Measurements from ENCODE around the gene FXR2.
A peak's percentile ranks its signal among the peaks of the same experiment; 100 is the strongest.

FXR2 gene

GRCh38 chr17:7561589-7562207 is 53.0 kb downstream of the FXR2 start, which contains the start of gene SENP3:
Gene SENP3, plus strand, starts transcription at chr17:7561919. Its CDS starts 1,158 bp downstream, at chr17:7563077.
- Histone ChIP-seq H3K36me3 (ENCODE audit: control insufficient read depth in 1 of 2, insufficient read depth in 2 of 2, low read length in 2 of 2) (peaks cover 27 to 31% of the 10 kb centered on the region in 2 donors), H3K4me1 (ENCODE audit: control insufficient read depth in 1 of 2, insufficient read depth in 2 of 2, low read length in 2 of 2) (peaks cover 41 to 66% of the 10 kb centered on the region in 2 donors), H3K27ac (ENCODE audit: low read length) (peak within 1 kb of the TSS; percentile 97), H3K27me3 (ENCODE audit: low read depth, low read length) (no peaks in the 10 kb centered on the region), H3K4me3 (ENCODE audit: low read depth in 1 of 2, low read length in 2 of 2) (peak within 1 kb of the TSS; percentile 90 to 96), H3K9me3 (ENCODE audit: control insufficient read depth in 1 of 2, low read length in 2 of 2) (no peaks in the 10 kb centered on the region)

DNA sequence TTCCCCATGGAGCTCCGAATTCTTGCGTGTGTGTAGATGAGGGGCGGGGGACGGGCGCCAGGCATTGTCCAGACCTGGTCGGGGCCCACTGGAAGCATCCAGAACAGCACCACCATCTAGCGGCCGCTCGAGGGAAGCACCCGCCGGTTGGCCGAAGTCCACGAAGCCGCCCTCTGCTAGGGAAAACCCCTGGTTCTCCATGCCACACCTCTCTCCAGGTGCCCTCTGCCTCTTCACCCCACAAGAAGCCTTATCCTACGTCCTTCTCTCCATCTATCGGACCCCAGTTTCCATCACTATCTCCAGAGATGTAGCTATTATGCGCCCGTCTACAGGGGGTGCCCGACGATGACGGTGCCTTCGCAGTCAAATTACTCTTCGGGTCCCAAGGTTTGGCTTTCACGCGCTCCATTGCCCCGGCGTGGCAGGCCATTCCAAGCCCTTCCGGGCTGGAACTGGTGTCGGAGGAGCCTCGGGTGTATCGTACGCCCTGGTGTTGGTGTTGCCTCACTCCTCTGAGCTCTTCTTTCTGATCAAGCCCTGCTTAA is 53.6 kb downstream of the FXR2 start:
- Histone ChIP-seq H3K27ac (ENCODE audit: low read length) (peak overlapping the region; percentile 97), H3K27me3 (ENCODE audit: low read depth, low read length) (no peaks in the 10 kb centered on the region), H3K36me3 (ENCODE audit: control insufficient read depth in 1 of 2, insufficient read depth in 2 of 2, low read length in 2 of 2) (peaks cover 26 to 31% of the 10 kb centered on the region in 2 donors), H3K9me3 (ENCODE audit: control insufficient read depth in 1 of 2, low read length in 2 of 2) (no peaks in the 10 kb centered on the region), H3K4me3 (ENCODE audit: low read depth in 1 of 2, low read length in 2 of 2) (peak overlapping the region; percentile 70 to 96), H3K4me1 (ENCODE audit: control insufficient read depth in 1 of 2, insufficient read depth in 2 of 2, low read length in 2 of 2) (peaks cover 41 to 66% of the 10 kb centered on the region in 2 donors)

- Histone ChIP-seq H3K27ac (ENCODE audit: low read length) (peak overlapping the region; percentile 97), H3K36me3 (ENCODE audit: control insufficient read depth in 1 of 2, insufficient read depth in 2 of 2, low read length in 2 of 2) (peaks cover 19 to 27% of the 10 kb centered on the region in 2 donors), H3K4me1 (ENCODE audit: control insufficient read depth in 1 of 2, insufficient read depth in 2 of 2, low read length in 2 of 2) (peaks cover 41 to 66% of the 10 kb centered on the region in 2 donors), H3K27me3 (ENCODE audit: low read depth, low read length) (no peaks in the 10 kb centered on the region), H3K4me3 (ENCODE audit: low read depth in 1 of 2, low read length in 2 of 2) (peak overlapping the region; percentile 70 to 96), H3K9me3 (ENCODE audit: control insufficient read depth in 1 of 2, low read length in 2 of 2) (no peaks in the 10 kb centered on the region)
Measured at GRCh38 chr17:7560172-7561027, 54.3 kb downstream of the FXR2 start.

DNA sequence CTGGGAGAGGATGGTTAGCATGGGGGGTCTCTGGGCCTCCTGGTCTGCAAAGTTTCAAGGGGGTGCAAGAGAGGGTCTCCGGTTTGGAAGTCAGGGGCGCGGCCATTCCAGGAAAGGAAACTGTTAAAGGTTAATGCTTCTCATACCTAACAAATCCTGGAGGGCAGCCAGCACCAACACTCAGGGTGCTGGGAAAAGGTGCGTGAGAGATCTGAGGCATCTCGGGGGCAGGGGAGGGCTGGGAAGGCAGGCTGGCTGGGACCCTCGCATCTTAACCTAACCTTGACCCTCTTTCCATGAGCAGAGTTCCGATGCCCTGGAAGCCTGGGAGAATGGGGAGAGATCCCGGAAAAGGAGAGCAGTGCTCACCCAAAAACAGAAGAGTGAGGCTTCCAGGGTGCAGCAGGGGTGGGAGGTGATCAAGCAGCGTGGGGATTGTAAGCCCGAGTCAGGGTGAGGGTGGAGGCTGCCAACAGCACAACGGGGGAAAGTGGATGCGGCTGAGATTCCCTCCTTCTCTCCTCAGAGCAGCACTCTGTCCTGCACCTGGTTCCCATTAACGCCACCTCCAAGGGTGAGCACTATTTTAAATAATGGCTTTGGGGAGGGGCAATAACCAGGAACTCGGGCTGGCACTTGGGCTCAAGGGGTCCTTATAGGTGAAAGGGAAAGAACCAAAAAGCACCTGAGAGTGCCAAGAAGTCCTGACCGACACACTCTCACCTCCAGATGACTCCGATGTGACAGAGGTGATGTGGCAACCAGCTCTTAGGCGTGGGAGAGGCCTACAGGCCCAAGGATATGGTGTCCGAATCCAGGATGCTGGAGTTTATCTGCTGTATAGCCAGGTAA is 55.2 kb downstream of the FXR2 start:
- peak overlapping the region; percentile 70 to 96 for H3K4me3 ChIP-seq (ENCODE audit: low read depth in 1 of 2, low read length in 2 of 2)
- peaks cover 41 to 62% of the 10 kb centered on the region in 2 donors for H3K4me1 ChIP-seq (ENCODE audit: control insufficient read depth in 1 of 2, insufficient read depth in 2 of 2, low read length in 2 of 2)

DNA sequence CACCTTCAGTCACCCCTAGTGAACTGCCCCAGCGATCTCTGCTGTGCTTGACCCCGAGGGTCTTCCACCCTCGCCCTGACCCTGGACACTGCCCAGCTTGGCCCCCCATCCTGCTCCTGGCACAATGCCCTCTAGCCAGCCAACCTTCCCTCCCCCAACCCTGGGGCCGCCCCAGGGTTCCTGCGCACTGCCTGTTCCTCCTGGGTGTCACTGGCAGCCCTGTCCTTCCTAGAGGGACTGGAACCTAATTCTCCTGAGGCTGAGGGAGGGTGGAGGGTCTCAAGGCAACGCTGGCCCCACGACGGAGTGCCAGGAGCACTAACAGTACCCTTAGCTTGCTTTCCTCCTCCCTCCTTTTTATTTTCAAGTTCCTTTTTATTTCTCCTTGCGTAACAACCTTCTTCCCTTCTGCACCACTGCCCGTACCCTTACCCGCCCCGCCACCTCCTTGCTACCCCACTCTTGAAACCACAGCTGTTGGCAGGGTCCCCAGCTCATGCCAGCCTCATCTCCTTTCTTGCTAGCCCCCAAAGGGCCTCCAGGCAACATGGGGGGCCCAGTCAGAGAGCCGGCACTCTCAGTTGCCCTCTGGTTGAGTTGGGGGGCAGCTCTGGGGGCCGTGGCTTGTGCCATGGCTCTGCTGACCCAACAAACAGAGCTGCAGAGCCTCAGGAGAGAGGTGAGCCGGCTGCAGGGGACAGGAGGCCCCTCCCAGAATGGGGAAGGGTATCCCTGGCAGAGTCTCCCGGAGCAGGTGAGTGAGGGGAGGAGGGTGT is 56.0 kb downstream of the FXR2 start, which contains the start of gene TNFSF13:
Gene TNFSF13, plus strand, starts transcription at position 207 of the 776 bp plus-strand sequence. Its CDS starts 290 bp downstream, at position 497.
- Histone ChIP-seq H3K36me3 (ENCODE audit: control insufficient read depth in 1 of 2, insufficient read depth in 2 of 2, low read length in 2 of 2) (peaks cover 4 to 13% of the 10 kb centered on the region in 2 donors), H3K9me3 (ENCODE audit: control insufficient read depth in 1 of 2, low read length in 2 of 2) (no peaks in the 10 kb centered on the region), H3K4me3 (ENCODE audit: low read depth in 1 of 2, low read length in 2 of 2) (peak within 1 kb of the TSS; percentile 70 to 96), H3K27me3 (ENCODE audit: low read depth, low read length) (no peaks in the 10 kb centered on the region), H3K27ac (ENCODE audit: low read length) (peak within 1 kb of the TSS; percentile 97), H3K4me1 (ENCODE audit: control insufficient read depth in 1 of 2, insufficient read depth in 2 of 2, low read length in 2 of 2) (peaks cover 34 to 54% of the 10 kb centered on the region in 2 donors)

More for the DNA sequence above, 55.2 kb downstream of the FXR2 start:
- no peaks in the 10 kb centered on the region for H3K9me3 ChIP-seq (ENCODE audit: control insufficient read depth in 1 of 2, low read length in 2 of 2)
- peaks cover 12 to 18% of the 10 kb centered on the region in 2 donors for H3K36me3 ChIP-seq (ENCODE audit: control insufficient read depth in 1 of 2, insufficient read depth in 2 of 2, low read length in 2 of 2)
- H3K27ac ChIP-seq (ENCODE audit: low read length): peak overlapping the region; percentile 97
- no peaks in the 10 kb centered on the region for H3K27me3 ChIP-seq (ENCODE audit: low read depth, low read length)

DNA sequence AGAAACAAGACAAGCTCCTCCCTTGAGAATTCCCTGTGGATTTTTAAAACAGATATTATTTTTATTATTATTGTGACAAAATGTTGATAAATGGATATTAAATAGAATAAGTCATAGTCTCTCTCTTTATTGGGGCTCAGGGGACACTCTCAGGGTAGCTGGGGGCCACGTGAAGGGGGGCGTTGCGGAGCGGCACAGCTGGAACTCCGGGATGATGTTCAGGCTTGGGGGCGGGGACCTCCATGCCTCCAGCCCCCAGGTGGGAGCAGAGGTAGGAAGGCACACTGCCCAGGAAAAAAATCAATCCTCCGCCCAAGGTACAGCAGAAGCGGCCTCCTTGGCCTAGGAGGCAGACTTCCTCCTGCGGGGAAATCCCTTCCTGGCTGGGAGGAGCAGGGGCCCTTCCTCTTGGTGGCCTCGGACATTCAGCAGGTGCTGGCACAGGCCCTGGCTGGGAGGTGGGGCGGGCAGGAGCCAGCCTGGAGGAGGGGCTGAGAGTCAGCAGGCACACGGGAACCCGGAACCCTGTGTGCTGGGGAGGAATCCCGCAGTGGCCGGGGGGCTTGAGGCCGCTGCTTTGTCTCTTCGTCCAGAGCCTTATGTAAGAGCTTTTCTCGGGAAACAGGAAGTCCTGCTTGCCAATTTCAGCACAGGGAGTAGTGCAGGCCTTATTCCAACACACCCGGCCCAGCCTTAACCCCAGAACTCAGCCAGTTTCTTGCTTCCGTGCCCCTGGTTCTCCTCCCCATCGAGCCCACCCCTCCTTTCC is 56.7 kb downstream of the FXR2 start:
- H3K4me1 ChIP-seq (ENCODE audit: control insufficient read depth in 1 of 2, insufficient read depth in 2 of 2, low read length in 2 of 2): peaks cover 33 to 46% of the 10 kb centered on the region in 2 donors
- no peaks in the 10 kb centered on the region for H3K27me3 ChIP-seq (ENCODE audit: low read depth, low read length)
- peak overlapping the region; percentile 70 to 96 for H3K4me3 ChIP-seq (ENCODE audit: low read depth in 1 of 2, low read length in 2 of 2)
- no peaks in the 10 kb centered on the region for H3K9me3 ChIP-seq (ENCODE audit: control insufficient read depth in 1 of 2, low read length in 2 of 2)
- H3K27ac ChIP-seq (ENCODE audit: low read length): peak overlapping the region; percentile 97
- H3K36me3 ChIP-seq (ENCODE audit: control insufficient read depth in 1 of 2, insufficient read depth in 2 of 2, low read length in 2 of 2): peaks cover 3 to 14% of the 10 kb centered on the region in 2 donors

DNA sequence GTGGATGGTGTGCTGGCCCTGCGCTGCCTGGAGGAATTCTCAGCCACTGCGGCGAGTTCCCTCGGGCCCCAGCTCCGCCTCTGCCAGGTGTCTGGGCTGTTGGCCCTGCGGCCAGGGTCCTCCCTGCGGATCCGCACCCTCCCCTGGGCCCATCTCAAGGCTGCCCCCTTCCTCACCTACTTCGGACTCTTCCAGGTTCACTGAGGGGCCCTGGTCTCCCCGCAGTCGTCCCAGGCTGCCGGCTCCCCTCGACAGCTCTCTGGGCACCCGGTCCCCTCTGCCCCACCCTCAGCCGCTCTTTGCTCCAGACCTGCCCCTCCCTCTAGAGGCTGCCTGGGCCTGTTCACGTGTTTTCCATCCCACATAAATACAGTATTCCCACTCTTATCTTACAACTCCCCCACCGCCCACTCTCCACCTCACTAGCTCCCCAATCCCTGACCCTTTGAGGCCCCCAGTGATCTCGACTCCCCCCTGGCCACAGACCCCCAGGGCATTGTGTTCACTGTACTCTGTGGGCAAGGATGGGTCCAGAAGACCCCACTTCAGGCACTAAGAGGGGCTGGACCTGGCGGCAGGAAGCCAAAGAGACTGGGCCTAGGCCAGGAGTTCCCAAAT is 57.4 kb downstream of the FXR2 start:
- peaks cover 3 to 14% of the 10 kb centered on the region in 2 donors for H3K36me3 ChIP-seq (ENCODE audit: control insufficient read depth in 1 of 2, insufficient read depth in 2 of 2, low read length in 2 of 2)
- H3K4me1 ChIP-seq (ENCODE audit: control insufficient read depth in 1 of 2, insufficient read depth in 2 of 2, low read length in 2 of 2): peaks cover 27 to 39% of the 10 kb centered on the region in 2 donors
- no peaks in the 10 kb centered on the region for H3K9me3 ChIP-seq (ENCODE audit: control insufficient read depth in 1 of 2, low read length in 2 of 2)
- H3K4me3 ChIP-seq (ENCODE audit: low read depth in 1 of 2, low read length in 2 of 2): no peak overlapping the region
- peak overlapping the region; percentile 97 for H3K27ac ChIP-seq (ENCODE audit: low read length)
- no peaks in the 10 kb centered on the region for H3K27me3 ChIP-seq (ENCODE audit: low read depth, low read length)

- peaks cover 27 to 38% of the 10 kb centered on the region in 2 donors for H3K4me1 ChIP-seq (ENCODE audit: control insufficient read depth in 1 of 2, insufficient read depth in 2 of 2, low read length in 2 of 2)
- no peak overlapping the region for H3K4me3 ChIP-seq (ENCODE audit: low read depth in 1 of 2, low read length in 2 of 2)
- no peaks in the 10 kb centered on the region for H3K27me3 ChIP-seq (ENCODE audit: low read depth, low read length)
- H3K36me3 ChIP-seq (ENCODE audit: control insufficient read depth in 1 of 2, insufficient read depth in 2 of 2, low read length in 2 of 2): peaks cover 3 to 14% of the 10 kb centered on the region in 2 donors
- no peak overlapping the region for H3K27ac ChIP-seq (ENCODE audit: low read length)
- no peaks in the 10 kb centered on the region for H3K9me3 ChIP-seq (ENCODE audit: control insufficient read depth in 1 of 2, low read length in 2 of 2)
Measured at GRCh38 chr17:7556627-7557026, 58.1 kb downstream of the FXR2 start.

DNA sequence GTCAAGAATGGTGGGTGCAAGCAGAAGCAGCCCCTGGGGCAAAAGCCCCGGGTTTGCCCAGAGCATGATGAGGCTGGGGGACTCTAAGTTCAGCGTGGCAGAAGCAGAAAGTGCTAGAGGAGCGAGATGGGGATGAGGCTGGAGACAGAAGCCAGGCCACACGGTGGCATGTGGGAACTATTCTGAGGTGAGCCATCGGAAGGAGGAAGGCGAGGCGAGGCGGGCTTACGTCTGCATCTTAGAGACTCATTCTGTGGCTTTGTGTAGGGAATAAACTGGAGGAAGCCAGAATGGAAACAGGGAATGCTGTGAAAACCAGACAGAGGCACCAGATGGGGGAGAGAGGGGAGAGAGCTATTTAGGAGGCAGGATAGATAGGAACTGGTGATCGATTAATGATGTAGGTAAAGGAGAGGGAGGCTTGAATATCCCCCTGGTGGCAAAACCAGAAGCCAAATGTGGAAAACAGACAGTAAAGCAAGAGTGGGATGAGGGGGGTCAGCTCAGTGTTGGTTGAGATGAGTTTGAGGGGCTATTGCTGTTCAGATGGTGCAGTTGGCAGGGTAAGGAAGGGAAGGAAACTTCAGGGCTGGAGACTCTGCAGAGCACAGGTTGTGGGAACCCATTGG is 59.3 kb downstream of the FXR2 start:
- Histone ChIP-seq H3K27me3 (ENCODE audit: low read depth, low read length) (no peaks in the 10 kb centered on the region), H3K36me3 (ENCODE audit: control insufficient read depth in 1 of 2, insufficient read depth in 2 of 2, low read length in 2 of 2) (peaks cover 3 to 18% of the 10 kb centered on the region in 2 donors), H3K9me3 (ENCODE audit: control insufficient read depth in 1 of 2, low read length in 2 of 2) (no peaks in the 10 kb centered on the region), H3K4me3 (ENCODE audit: low read depth in 1 of 2, low read length in 2 of 2) (no peak overlapping the region), H3K27ac (ENCODE audit: low read length) (no peak overlapping the region), H3K4me1 (ENCODE audit: control insufficient read depth in 1 of 2, insufficient read depth in 2 of 2, low read length in 2 of 2) (peaks cover 23 to 34% of the 10 kb centered on the region in 2 donors)

All from muscle layer of duodenum (tissue), 2 donors.